PC-3 (cell line): ENCODE measurements around the gene ARMC8. TPM values are rescaled to one million over a fixed set of nuclear protein-coding genes. Genes with fewer than 3 reads are reported as not detected.

Experiments used
- ATAC-seq: fragments of 200-7000 bp; cut with Tn5 transposase; 2 replicates; pipeline ENCODE4 v1.9.1; 2020; ENCODE audit warnings: mild to moderate bottlenecking, moderate library complexity
- BruUV-seq: library from RNA; stranded (reverse); fragments of 400-500 nt; replicated peaks from 2 replicates; lab custom pipeline; 2021; lab: Mats Ljungman, UMichigan
- CTCF ChIA-PET: fragments of 300-600 bp; sonication (Branson Sonifier 250); formaldehyde crosslinking; loops from one replicate; lab custom pipeline; 2022; ENCODE audit warnings: antibody characterized with exemption; lab: Charles Lee
- POLR2A ChIA-PET: fragments of 300-600 bp; sonication (Branson Sonifier 250); formaldehyde crosslinking; loops from one replicate; lab custom pipeline; 2022; ENCODE audit warnings: antibody characterized with exemption; ENCODE audit not compliant: unreplicated experiment; lab: Charles Lee
- DNase-seq: peaks from one replicate; pipeline ENCODE4 v3.0.0-alpha.2; 2015
- H2AFZ ChIP-seq: fragments of 300-600 bp; sonication (generic); 2 replicates; pipeline ENCODE4 v1.6.0; 2016; ENCODE audit warnings: antibody characterized with exemption, low read length
- H3F3A ChIP-seq: fragments of 300-600 bp; sonication (generic); one replicate; pipeline ENCODE4 v1.6.0; 2017; ENCODE audit warnings: antibody characterized with exemption, low read length, control low read depth, mild to moderate bottlenecking; ENCODE audit not compliant: unreplicated experiment
- H3K27ac ChIP-seq: fragments of 300-600 bp; sonication (generic); 2 replicates; pipeline ENCODE4 v1.5.1; 2016; ENCODE audit warnings: mild to moderate bottlenecking, low read length
- H3K27me3 ChIP-seq: fragments of 300-600 bp; sonication (generic); 2 replicates; pipeline ENCODE4 v1.6.1; 2016; ENCODE audit warnings: low read length, mixed read lengths
- H3K36me3 ChIP-seq: fragments of 300-600 bp; sonication (generic); 2 replicates; pipeline ENCODE4 v1.6.1; 2016; ENCODE audit warnings: low read depth, mixed run types, low read length, mixed read lengths
- H3K4me1 ChIP-seq: fragments of 300-600 bp; sonication (generic); 2 replicates; pipeline ENCODE4 v1.5.1; 2016; ENCODE audit warnings: low read length; ENCODE audit not compliant: insufficient read depth
- H3K4me2 ChIP-seq: fragments of 300-600 bp; sonication (generic); 2 replicates; pipeline ENCODE4 v1.6.0; 2016; ENCODE audit warnings: low read length
- H3K4me3 ChIP-seq: fragments of 300-600 bp; sonication (generic); 2 replicates; pipeline ENCODE4 v1.5.1; 2016; ENCODE audit warnings: mild to moderate bottlenecking, low read length, mixed read lengths
- H3K79me2 ChIP-seq: fragments of 300-600 bp; sonication (generic); 2 replicates; pipeline ENCODE4 v1.6.1; 2017; ENCODE audit warnings: low read length, mixed read lengths
- H3K9ac ChIP-seq: fragments of 300-600 bp; sonication (generic); 2 replicates; pipeline ENCODE4 v1.6.0; 2016; ENCODE audit warnings: mild to moderate bottlenecking, low read length
- H3K9me2 ChIP-seq: fragments of 300-600 bp; sonication (generic); replicated peaks from 2 replicates; pipeline ENCODE4 v1.6.1; 2016; ENCODE audit warnings: mixed run types, low read length, mixed read lengths
- H3K9me3 ChIP-seq: fragments of 300-600 bp; sonication (generic); 2 replicates; pipeline ENCODE4 v1.6.1; 2016; ENCODE audit warnings: low read length, mixed read lengths
- H4K20me1 ChIP-seq: fragments of 300-600 bp; sonication (generic); 2 replicates; pipeline ENCODE4 v1.6.1; 2016; ENCODE audit warnings: low read length, mixed read lengths
- CTCF ChIP-seq: fragments of 300-600 bp; sonication (generic); conservative IDR thresholded peaks from 2 replicates; pipeline ENCODE4 v1.5.1; 2017; ENCODE audit warnings: antibody characterized with exemption, low read depth, mild to moderate bottlenecking, low read length
- EZH2 ChIP-seq: fragments of 300-600 bp; sonication (generic); IDR thresholded peaks from one replicate; pipeline ENCODE4 v1.6.1; 2017; ENCODE audit warnings: antibody characterized with exemption, mild to moderate bottlenecking, low read length; ENCODE audit not compliant: unreplicated experiment
- EZH2phosphoT487 ChIP-seq: fragments of 300-600 bp; sonication (generic); IDR thresholded peaks from 2 replicates; pipeline ENCODE4 v1.6.1; 2018; ENCODE audit warnings: mild to moderate bottlenecking, antibody characterized with exemption, low read length, borderline replicate concordance
- intact Hi-C: fragments of 100-400 bp; cut with micrococcal nuclease; formaldehyde crosslinking; loops from 2 replicates; pipeline ENCODE4 v1.9.0; 2023
- total RNA-seq: library from RNA; depleted of rRNA; stranded (reverse); fragments of >200 nt; gene quantifications from 2 replicates; pipeline ENCODE4 v1.2.3, GENCODE V29; 2014

The ARMC8 gene
- total RNA-seq, 1 experiment from 2014 or later, result 21.1 TPM

GRCh38 chr3:138249636-138250035, 62.5 kb downstream of the ARMC8 start:
- ChIA-PET POLR2A (no interaction called here), CTCF (no interaction called here)
- no TSS peak for BruUV-seq
- Histone ChIP-seq H3K4me1 (0 out of 2 replicates have a peak, but pooled peaks cover 4% of the 10 kb centered on the region), H3K36me3 (peaks cover 2% of the 10 kb centered on the region; the same call in 1 of the 2 replicates), H3K79me2 (no peaks in the 10 kb centered on the region), H3K27ac (no peak overlapping the region), H3F3A (no peaks in the 10 kb centered on the region), H2AFZ (no peak overlapping the region), H3K9ac (no peak overlapping the region), H3K27me3 (no peaks in the 10 kb centered on the region), H3K9me3 (no peaks in the 10 kb centered on the region), H3K9me2 (no peaks in the 10 kb centered on the region), H4K20me1 (no peaks in the 10 kb centered on the region), H3K4me2 (no peak overlapping the region), H3K4me3 (no peak overlapping the region)
- ATAC-seq, result no peak
- no peak for DNase-seq
- intact Hi-C loops, result no loop called here
- TF ChIP-seq EZH2 (no peak), CTCF (no peak), EZH2phosphoT487 (no peak)

- DNase-seq, result no peak
- Histone ChIP-seq H4K20me1 (no peaks in the 10 kb centered on the region), H3F3A (no peaks in the 10 kb centered on the region), H3K9ac (no peak overlapping the region), H3K9me2 (no peaks in the 10 kb centered on the region), H3K36me3 (no peaks in the 10 kb centered on the region), H2AFZ (no peak overlapping the region), H3K4me2 (no peak overlapping the region), H3K79me2 (no peaks in the 10 kb centered on the region), H3K27me3 (no peaks in the 10 kb centered on the region), H3K9me3 (no peaks in the 10 kb centered on the region), H3K4me3 (no peak overlapping the region), H3K27ac (no peak overlapping the region), H3K4me1 (no peaks in the 10 kb centered on the region)
- TF ChIP-seq EZH2 (no peak), CTCF (no peak), EZH2phosphoT487 (no peak)
- no peak for ATAC-seq
- BruUV-seq, result no TSS peak
- CTCF ChIA-PET, result interaction anchor here (0.6 kb wide), 1 partner anchor 57 kb away, joined by 3 read pairs; no protein-coding TSS in a partner anchor
- intact Hi-C loops, result no loop called here
- POLR2A ChIA-PET, result no interaction called here
These were observed 66.5 kb downstream of the ARMC8 start for GRCh38 chr3:138253609-138254008.

GRCh38 chr3:138254216-138254615, 67.1 kb downstream of the ARMC8 start:
- Histone ChIP-seq H3K27ac (no peak overlapping the region), H3K79me2 (no peaks in the 10 kb centered on the region), H3K27me3 (no peaks in the 10 kb centered on the region), H4K20me1 (no peaks in the 10 kb centered on the region), H3K4me3 (no peak overlapping the region), H3K9ac (no peak overlapping the region), H3K36me3 (no peaks in the 10 kb centered on the region), H2AFZ (no peak overlapping the region), H3K4me1 (no peaks in the 10 kb centered on the region), H3K9me2 (no peaks in the 10 kb centered on the region), H3K4me2 (no peak overlapping the region), H3K9me3 (no peaks in the 10 kb centered on the region), H3F3A (no peaks in the 10 kb centered on the region)
- DNase-seq (no peak), ATAC-seq (no peak)
- TF ChIP-seq CTCF (no peak), EZH2 (no peak), EZH2phosphoT487 (no peak)
- BruUV-seq, result no TSS peak
- intact Hi-C loops, result no loop called here
- POLR2A ChIA-PET, result no interaction called here
- CTCF ChIA-PET, result no interaction called here
